Measurements from ENCODE around the gene HECW1. TPM values are rescaled to one million over a fixed set of nuclear protein-coding genes. Genes with fewer than 3 reads are reported as not detected.

Gene HECW1
- total RNA-seq, 1 donor from 2014 or later: 0.15 TPM

DNA sequence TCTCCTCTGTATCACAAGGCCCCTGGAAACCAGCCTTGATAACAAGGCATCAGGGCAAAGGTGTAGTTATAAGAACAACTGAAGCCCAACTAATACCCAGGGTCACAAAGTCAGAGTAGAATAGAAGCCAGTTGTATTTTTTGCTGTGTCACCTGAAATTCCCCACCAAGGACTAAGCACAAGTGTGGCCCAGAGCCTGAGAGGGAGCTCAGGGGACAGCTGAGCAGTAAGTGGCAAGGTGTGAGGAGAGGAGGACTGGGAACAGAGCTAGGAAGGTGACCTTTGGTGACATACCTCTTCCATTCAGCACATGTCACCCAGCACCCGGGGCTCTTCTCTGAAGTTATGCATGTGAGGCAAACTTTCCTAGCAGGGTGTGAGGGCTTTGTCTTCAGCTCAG is 179.9 kb downstream of the HECW1 start:
- Mint-ChIP-seq H3K27me3 (ENCODE audit: unreplicated experiment) (no peaks in the 10 kb centered on the region), H3K4me1 (ENCODE audit: unreplicated experiment) (peaks cover 14% of the 10 kb centered on the region), H3K9me3 (ENCODE audit: unreplicated experiment) (no peaks in the 10 kb centered on the region), H3K27ac (ENCODE audit: unreplicated experiment) (no peak overlapping the region), H3K4me3 (ENCODE audit: unreplicated experiment) (no peak overlapping the region), H3K36me3 (ENCODE audit: low read depth, unreplicated experiment) (peaks cover 4% of the 10 kb centered on the region)
- no peak for DNase-seq (ENCODE audit: low spot score)
- TF ChIP-seq, protein P1, sequence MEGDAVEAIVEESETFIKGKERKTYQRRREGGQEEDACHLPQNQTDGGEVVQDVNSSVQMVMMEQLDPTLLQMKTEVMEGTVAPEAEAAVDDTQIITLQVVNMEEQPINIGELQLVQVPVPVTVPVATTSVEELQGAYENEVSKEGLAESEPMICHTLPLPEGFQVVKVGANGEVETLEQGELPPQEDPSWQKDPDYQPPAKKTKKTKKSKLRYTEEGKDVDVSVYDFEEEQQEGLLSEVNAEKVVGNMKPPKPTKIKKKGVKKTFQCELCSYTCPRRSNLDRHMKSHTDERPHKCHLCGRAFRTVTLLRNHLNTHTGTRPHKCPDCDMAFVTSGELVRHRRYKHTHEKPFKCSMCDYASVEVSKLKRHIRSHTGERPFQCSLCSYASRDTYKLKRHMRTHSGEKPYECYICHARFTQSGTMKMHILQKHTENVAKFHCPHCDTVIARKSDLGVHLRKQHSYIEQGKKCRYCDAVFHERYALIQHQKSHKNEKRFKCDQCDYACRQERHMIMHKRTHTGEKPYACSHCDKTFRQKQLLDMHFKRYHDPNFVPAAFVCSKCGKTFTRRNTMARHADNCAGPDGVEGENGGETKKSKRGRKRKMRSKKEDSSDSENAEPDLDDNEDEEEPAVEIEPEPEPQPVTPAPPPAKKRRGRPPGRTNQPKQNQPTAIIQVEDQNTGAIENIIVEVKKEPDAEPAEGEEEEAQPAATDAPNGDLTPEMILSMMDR (IDR thresholded peaks at IDR 0.05; ENCODE audit: unreplicated experiment): no peak

DNA sequence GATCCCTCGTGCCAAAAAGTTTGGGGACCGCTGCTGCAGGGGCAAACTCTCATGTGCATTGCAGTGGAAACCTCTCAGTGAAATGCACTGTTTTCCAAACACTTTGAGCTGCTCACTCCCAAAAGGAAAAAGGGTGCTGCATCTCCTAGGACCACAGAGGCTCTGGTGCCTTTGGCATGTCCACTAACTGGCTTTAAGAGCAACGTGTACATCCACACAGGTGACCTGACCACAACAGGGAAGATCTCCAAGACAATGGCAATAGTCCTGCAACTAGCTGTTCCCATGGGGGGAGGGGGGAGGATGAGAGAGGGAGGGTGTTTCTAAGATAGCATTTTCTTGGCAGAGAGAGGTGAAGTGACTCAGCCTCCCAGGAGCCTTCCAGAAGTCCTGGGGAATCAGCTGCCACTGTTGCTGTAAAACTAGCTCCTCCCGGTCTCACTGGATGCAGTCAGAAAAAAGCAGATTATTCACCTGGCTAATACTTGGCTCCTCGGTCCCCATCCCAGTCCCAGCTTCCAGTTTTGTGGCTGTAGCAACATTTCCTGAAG is 181.7 kb downstream of the HECW1 start:
- no peaks in the 10 kb centered on the region for H3K27me3 Mint-ChIP-seq (ENCODE audit: unreplicated experiment)
- H3K36me3 Mint-ChIP-seq (ENCODE audit: low read depth, unreplicated experiment): peaks cover 4% of the 10 kb centered on the region
- peaks cover 14% of the 10 kb centered on the region for H3K4me1 Mint-ChIP-seq (ENCODE audit: unreplicated experiment)
- no peaks in the 10 kb centered on the region for H3K9me3 Mint-ChIP-seq (ENCODE audit: unreplicated experiment)
- no peak overlapping the region for H3K27ac Mint-ChIP-seq (ENCODE audit: unreplicated experiment)
- TF ChIP-seq, protein P1 (IDR thresholded peaks at IDR 0.05; ENCODE audit: unreplicated experiment): no peak
- H3K4me3 Mint-ChIP-seq (ENCODE audit: unreplicated experiment): no peak overlapping the region
- DNase-seq (ENCODE audit: low spot score): no peak

DNA sequence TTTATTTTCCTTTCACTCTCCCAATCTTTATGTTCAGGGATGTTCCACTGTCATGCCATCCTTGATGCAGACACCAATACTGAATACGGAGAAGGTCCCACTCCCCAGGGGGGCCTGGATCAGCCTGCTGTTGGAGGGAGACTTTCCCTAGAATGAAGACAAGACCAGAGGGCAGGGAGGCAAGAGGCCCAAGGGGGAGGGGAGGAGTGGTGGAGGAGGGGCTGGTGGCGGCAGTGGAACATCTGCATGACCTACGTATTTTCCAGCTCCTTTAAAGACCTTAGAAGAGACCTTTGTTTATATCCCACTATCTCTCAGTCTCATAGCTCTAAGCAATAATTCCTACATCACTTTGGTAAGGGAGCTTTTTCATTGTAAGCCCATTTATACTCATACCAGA is 183.0 kb downstream of the HECW1 start:
- Mint-ChIP-seq H3K9me3 (ENCODE audit: unreplicated experiment) (no peaks in the 10 kb centered on the region), H3K4me3 (ENCODE audit: unreplicated experiment) (no peak overlapping the region), H3K27ac (ENCODE audit: unreplicated experiment) (no peak overlapping the region), H3K4me1 (ENCODE audit: unreplicated experiment) (peaks cover 14% of the 10 kb centered on the region), H3K36me3 (ENCODE audit: low read depth, unreplicated experiment) (no peaks in the 10 kb centered on the region), H3K27me3 (ENCODE audit: unreplicated experiment) (no peaks in the 10 kb centered on the region)
- no peak for DNase-seq (ENCODE audit: low spot score)
- TF ChIP-seq, protein P1 (IDR thresholded peaks at IDR 0.05; ENCODE audit: unreplicated experiment): no peak

GRCh38 chr7:43296306-43296705 is 183.9 kb downstream of the HECW1 start:
- peaks cover 17% of the 10 kb centered on the region for H3K4me1 Mint-ChIP-seq (ENCODE audit: unreplicated experiment)
- no peaks in the 10 kb centered on the region for H3K27me3 Mint-ChIP-seq (ENCODE audit: unreplicated experiment)
- no peak overlapping the region for H3K4me3 Mint-ChIP-seq (ENCODE audit: unreplicated experiment)
- no peaks in the 10 kb centered on the region for H3K36me3 Mint-ChIP-seq (ENCODE audit: low read depth, unreplicated experiment)
- TF ChIP-seq, protein P1 (IDR thresholded peaks at IDR 0.05; ENCODE audit: unreplicated experiment): no peak
- H3K27ac Mint-ChIP-seq (ENCODE audit: unreplicated experiment): no peak overlapping the region
- no peaks in the 10 kb centered on the region for H3K9me3 Mint-ChIP-seq (ENCODE audit: unreplicated experiment)
- no peak for DNase-seq (ENCODE audit: low spot score)

DNA sequence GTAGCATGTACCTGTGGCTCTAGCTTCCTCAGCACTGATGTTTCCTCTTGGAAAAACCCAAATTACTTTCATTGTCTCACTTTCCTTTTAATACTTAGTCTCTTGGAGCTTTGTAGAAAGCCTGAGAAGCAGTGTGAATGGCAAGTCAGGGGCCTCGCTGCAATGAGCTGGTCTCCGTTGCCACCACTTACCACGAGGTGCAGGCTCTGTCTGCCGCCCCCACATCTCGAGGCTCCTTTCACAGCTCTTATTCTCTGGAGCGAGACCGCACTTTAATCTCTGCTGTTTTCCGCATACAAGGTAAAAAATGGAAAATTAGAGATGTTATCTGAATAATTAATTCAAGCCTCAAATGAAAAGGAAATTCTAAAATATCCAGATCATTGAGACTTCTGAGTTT is 186.2 kb downstream of the HECW1 start:
- Mint-ChIP-seq H3K27ac (ENCODE audit: unreplicated experiment) (no peak overlapping the region), H3K9me3 (ENCODE audit: unreplicated experiment) (no peaks in the 10 kb centered on the region), H3K27me3 (ENCODE audit: unreplicated experiment) (no peaks in the 10 kb centered on the region), H3K4me1 (ENCODE audit: unreplicated experiment) (peaks cover 27% of the 10 kb centered on the region), H3K36me3 (ENCODE audit: low read depth, unreplicated experiment) (no peaks in the 10 kb centered on the region), H3K4me3 (ENCODE audit: unreplicated experiment) (no peak overlapping the region)
- no peak for DNase-seq (ENCODE audit: low spot score)
- TF ChIP-seq, protein P1 (IDR thresholded peaks at IDR 0.05; ENCODE audit: unreplicated experiment): no peak
